ENCODE measurements around the gene FBRSL1.

GRCh38 chr12:132479938-132480622 lies 9.9 kb upstream of the FBRSL1 start:
- TF ChIP-seq, protein P1, sequence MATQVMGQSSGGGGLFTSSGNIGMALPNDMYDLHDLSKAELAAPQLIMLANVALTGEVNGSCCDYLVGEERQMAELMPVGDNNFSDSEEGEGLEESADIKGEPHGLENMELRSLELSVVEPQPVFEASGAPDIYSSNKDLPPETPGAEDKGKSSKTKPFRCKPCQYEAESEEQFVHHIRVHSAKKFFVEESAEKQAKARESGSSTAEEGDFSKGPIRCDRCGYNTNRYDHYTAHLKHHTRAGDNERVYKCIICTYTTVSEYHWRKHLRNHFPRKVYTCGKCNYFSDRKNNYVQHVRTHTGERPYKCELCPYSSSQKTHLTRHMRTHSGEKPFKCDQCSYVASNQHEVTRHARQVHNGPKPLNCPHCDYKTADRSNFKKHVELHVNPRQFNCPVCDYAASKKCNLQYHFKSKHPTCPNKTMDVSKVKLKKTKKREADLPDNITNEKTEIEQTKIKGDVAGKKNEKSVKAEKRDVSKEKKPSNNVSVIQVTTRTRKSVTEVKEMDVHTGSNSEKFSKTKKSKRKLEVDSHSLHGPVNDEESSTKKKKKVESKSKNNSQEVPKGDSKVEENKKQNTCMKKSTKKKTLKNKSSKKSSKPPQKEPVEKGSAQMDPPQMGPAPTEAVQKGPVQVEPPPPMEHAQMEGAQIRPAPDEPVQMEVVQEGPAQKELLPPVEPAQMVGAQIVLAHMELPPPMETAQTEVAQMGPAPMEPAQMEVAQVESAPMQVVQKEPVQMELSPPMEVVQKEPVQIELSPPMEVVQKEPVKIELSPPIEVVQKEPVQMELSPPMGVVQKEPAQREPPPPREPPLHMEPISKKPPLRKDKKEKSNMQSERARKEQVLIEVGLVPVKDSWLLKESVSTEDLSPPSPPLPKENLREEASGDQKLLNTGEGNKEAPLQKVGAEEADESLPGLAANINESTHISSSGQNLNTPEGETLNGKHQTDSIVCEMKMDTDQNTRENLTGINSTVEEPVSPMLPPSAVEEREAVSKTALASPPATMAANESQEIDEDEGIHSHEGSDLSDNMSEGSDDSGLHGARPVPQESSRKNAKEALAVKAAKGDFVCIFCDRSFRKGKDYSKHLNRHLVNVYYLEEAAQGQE (IDR thresholded peaks at IDR 0.05; ENCODE audit: insufficient read depth in 1 of 2, low read depth in 2 of 2, low read length in 2 of 2), result no peak
- no peak for TF ChIP-seq POLR2AphosphoS5 (IDR thresholded peaks at IDR 0.05; ENCODE audit: low read depth, low read length)

Data from PFSK-1 (cell line).